GM18858 (cell line): ENCODE measurements around the gene TRABD.

Experiments
- ATAC-seq: cut with Tn5 transposase; IDR thresholded peaks from one replicate; pipeline ENCODE4 v1.9.1; 2021; ENCODE audit not compliant: unreplicated experiment

TRABD gene

GRCh38 chr22:50216684-50217520, 31.2 kb downstream of the TRABD start:
- ATAC-seq = no peak

- ATAC-seq = no peak
Measured at GRCh38 chr22:50217543-50218152, 31.9 kb downstream of the TRABD start.

GRCh38 chr22:50218153-50218995, 32.7 kb downstream of the TRABD start:
- no peak for ATAC-seq

DNA sequence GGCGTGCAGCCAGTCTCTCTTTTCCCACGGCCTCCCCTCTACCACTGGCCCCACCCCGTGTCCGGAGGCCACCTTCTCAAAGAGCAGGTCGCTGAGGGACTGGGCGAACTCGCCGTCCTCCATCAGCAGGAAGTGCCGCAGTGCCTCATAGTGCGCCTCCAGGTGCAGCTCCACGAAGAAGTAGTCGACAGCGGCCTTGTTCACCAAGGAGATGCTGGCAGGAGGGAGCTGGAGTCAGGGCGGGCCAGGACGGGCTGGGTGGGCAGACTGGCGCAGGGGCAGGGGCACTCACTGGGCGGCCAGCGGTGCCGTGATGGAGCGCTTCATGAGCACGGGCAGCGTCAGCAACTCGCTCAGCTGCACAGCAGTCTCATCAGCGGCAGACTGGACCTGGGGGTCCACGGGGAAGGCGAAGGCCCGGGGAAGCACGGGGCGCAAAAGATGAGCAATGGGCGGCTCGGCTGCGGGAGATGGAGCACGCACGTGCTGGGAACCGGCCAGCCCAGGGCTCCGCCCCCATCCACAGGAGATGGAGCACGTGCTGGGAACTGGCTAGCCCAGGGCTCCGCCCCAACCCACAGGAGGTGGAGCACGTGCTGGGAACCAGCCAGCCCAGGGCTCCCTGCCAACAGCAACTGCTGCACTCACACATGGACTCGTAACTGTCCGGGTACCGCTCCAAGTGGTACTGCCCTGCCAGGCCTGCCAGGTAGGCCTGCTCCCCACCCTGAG, 33.4 kb downstream of the TRABD start:
- ATAC-seq = no peak

- ATAC-seq = no peak
Measured at GRCh38 chr22:50219800-50220602, 34.3 kb downstream of the TRABD start.

DNA sequence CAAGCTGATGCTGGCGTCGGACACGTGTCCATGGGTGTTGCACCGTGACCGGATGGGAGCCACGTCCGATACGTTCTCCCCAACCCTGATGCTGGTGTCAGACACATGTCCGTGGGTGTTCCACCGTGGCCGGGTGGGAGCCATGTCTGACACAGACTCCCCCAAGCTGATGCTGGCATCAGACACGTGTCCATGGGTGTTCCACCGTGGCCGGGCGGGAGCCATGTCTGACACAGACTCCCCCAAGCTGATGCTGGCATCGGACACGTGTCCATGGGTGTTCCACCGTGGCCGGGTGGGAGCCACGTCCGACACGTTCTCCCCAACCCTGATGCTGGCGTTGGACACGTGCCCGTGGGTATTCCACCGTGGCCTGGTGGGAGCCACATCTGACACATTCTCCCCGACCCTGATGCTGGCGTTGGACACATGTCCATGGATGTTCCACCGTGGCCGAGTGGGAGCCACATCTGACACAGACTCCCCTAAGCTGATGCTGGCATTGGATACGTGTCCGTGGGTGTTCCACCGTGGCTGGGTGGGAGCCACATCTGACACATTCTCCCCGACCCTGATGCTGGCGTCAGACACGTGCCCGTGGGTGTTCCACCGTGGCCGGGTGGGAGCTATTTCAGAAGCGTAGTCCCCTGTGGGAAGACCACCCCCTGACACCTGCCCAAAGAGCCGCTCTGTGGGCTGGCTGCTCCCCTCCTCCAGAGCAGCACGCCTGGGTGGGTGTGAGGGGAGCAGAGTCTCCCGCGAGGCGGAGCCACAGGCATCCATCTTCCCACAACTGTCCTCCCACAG, 35.1 kb downstream of the TRABD start:
- no peak for ATAC-seq

DNA sequence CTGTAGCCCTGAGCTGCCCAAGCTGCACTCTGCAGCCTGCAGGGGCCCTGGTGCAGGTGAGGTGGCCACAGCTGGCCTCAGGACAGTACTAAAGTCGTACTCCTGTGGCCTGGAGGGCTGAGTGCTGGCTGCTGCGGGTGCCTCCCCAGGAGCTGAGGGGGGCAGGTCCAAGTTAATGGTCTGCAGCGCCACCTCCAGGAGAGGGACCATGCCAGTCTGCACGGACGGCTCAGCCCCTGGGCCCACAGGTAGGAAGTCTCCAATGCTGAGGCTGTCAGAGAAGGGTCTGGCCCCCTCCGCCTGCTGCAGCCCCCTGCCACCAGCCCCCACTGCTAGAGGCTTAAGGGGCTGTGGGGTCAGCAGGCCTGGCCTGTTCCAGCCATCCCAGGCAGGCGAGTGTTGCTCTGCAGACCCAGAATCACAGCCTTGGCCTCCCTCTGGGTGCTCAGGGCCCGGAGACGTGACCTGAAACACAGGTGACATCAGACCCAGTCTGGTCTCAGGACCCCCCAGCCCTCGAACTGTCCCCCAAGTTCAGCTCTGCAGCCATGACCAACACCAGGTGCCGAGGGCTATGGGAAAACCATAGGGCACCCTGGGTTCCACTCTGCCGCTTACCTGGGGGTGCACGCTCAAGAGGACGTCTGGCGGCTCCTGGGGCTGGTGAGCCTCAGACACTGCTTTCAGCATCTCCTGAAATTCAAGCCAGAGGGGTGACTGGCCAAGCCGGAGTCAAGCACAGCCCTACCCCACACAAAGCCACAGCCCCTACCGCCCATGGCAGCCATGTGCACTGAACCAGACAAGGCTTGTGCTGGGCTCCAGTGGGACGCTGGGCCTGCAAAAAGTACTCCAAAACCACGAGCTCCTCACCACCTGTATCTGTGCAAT, 35.9 kb downstream of the TRABD start:
- ATAC-seq = no peak

DNA sequence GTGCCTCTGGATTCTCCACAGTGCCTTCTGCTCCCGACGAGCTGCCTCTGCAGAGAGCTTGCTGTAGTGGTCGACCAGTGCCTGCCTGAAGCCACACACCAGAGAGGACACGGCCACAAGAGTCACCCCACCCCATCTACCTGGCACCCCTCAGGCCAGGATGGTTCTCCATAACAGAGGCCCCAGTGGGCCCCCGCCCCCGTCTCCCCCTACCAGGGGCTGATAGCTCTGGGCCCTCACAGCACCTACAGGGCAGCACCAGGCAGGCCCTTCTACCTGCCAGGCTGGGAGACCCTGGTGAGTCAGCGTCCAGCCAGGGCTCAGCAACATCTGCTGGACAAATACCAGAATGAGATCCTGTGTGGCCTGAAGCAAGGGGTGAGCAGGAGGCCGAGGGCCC, 36.8 kb downstream of the TRABD start:
- no peak for ATAC-seq

- no peak for ATAC-seq
Measured at GRCh38 chr22:50224071-50224470, 38.4 kb downstream of the TRABD start.

- no peak for ATAC-seq
Measured at GRCh38 chr22:50225200-50225969, 39.7 kb downstream of the TRABD start.

DNA sequence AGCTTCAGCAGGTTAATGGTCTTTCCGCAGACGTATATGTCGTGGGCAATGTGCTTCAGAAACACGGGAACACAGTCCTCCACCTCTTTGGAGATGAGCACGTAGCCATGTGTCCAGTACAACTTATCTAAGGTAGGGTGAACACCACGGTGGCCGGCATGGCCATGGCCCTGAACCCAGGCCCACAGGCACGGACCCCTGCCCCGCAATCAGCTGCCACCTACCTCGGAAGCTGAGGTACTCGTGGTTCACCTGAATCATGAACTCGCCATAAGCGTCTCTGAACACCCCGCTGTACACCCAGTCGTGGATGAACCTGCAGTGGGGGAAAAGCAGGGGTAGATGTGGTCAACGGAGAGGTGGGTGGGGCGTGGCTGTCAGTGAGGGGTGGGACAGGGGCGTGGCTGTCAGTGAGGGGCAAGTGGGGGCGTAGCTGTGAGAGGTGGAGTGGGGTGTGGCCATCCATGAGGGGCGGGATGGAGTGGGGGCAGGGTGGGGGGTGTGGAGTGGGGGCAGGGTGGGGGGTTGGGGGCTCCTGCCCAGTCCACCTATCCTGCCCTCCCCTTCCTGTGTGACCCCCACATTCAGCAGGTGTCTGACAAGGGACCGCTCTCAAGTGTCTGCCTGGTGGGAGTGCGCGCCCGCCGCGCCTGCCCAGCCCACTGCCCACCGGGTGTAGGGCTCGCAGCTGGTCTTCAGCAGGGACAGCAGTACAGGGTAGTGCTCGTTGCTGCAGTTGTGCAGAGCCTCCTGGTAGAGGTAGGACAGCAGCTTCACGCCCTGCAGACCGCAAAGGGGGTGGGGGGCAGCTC, 40.6 kb downstream of the TRABD start:
- no peak for ATAC-seq

- no peak for ATAC-seq
Measured at GRCh38 chr22:50226875-50227165, 41.1 kb downstream of the TRABD start.

DNA sequence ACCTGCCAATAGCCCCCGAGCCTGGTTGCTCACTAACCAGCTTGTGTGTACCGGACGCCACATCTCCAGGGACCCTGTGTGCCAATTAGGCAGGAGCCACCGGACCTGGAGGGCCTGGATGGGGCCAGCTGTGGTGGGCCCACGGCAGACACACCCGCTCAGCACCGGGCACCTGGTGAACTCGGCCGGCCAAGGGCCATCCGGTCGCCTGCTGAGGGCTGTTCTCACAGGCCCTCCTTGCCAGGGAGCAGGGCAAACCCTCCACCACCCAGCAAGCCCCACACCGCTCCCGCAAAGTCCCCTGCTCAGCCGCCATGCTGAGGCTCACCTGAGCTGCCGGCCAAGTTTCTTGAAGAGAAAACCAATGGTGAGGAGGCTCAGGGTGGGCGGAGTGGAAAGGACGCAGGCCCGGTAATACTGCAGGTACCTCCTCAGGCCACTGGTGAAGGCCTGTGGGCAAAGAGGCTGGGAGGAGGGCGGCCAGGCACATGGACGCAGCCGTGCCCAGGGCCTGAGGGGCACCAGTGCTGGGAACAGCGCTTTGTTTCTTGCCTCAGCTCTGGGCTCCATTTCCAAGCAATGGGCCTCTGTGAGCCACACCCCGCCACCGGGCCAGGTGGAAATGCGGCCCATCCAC, 42.0 kb downstream of the TRABD start:
- no peak for ATAC-seq

DNA sequence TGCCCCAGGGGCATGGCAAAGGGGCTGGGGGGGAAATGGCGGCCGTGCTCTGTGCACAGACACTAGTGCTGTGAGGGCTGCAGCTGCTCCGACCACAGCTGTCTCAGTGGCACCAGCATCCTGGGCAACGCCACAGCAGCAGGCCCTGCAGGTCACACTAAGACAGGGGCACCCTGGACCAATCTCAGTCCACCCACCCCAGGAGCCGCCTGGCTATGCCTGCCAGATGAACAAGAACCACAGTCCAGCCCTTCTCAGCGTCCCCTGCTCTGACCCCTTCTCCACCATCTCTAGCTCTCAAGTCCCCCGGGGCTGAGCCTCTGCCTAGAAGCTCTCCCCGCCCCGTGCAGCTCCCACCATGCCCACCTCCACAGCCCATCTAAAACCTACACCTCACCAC, 42.7 kb downstream of the TRABD start:
- ATAC-seq = no peak

DNA sequence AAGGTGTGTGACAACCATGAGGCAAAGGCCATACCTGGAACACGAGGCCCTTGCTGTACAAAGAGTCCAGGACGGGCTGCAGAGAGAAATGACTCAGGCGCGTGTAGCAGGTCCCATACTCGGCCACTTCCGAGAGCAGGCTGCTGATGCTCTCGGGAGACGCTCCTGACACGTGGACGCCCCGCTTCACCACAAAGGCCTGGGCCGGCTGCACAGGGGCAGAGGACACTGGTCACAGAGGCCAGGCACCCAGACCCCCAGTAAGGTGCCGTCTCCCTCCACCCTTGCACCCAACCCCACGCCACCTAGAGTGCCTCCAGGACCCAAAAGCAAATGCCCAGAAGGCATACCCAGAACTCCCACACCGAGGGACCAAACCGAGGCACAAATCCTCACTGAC, 43.7 kb downstream of the TRABD start:
- ATAC-seq = no peak

DNA sequence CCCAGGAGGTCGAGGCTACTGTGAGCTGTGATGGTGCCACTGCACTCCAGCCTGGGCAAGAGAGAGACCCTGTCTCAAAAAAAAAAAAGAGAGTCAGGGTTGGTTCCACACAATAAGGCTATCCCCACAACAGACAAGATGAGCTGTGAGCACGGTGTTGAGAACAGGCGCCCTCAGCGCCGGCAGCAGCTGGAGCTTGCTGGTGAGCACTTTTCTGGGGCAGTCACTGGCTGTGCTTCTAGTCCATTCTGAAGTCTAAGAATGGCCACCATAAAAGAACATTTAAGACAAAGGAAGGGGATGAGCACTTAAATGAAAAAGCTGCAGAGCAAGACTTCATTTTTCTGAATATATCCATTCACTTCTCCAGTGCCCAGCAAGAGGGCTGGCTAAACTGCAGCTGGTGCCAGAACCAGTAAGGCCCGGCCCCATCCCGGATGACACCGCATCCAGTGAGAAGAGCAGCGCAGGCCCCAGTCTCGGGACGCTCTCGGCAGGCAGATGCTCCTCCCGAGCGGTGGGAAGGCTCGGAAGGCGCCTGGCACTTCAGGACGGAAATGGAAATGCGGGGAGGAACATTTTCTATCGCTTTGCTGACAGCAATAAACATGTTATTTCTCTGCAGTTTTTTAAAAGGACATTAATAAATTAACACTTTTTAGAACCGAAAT, 46.9 kb downstream of the TRABD start:
- ATAC-seq = no peak
